Uterus (tissue), 4 donors: Measurements from ENCODE around the gene FAM187B. TPM values are rescaled to one million over a fixed set of nuclear protein-coding genes. Genes with fewer than 3 reads are reported as not detected.

Experiments
- DNase-seq, 2 donors: peaks; one replicate each; pipeline ENCODE4 v3.0.0-alpha.2; 2019 to 2020
- H3K27ac ChIP-seq, 2 donors: fragments of 200-600 bp; sonication (generic); 1 replicate in 1 of 2; 2 replicates in 1 of 2; pipeline ENCODE4 v1.5.1; 2016 to 2018
- H3K27me3 ChIP-seq, 2 donors: fragments of 200-600 bp; sonication (generic); one replicate each; pipeline ENCODE4 v1.5.1; 2018 to 2019; ENCODE audit warnings: control low read depth in 1 of 2
- H3K36me3 ChIP-seq, 2 donors: fragments of 200-600 bp; sonication (generic); one replicate each; pipeline ENCODE4 v1.5.1; 2019; ENCODE audit warnings: control low read depth in 1 of 2
- H3K4me1 ChIP-seq, 2 donors: fragments of 200-600 bp; sonication (generic); one replicate each; pipeline ENCODE4 v1.5.1; 2018 to 2019; ENCODE audit warnings: control low read depth in 1 of 2
- H3K4me3 ChIP-seq, 2 donors: fragments of 200-600 bp; sonication (generic); 1 replicate in 1 of 2; 2 replicates in 1 of 2; pipeline ENCODE4 v1.5.1; 2018 to 2019; ENCODE audit warnings: mild to moderate bottlenecking in 1 of 2
- H3K9me3 ChIP-seq, 2 donors: fragments of 200-600 bp; sonication (generic); one replicate each; pipeline ENCODE4 v1.5.1; 2019; ENCODE audit warnings: control low read depth in 1 of 2
- POLR2A ChIP-seq, 2 donors: fragments of 450-650 bp; IDR thresholded peaks; one replicate each; pipeline ENCODE4 v1.6.1; 2016; ENCODE audit warnings: antibody characterized with exemption in 2 of 2, mild to moderate bottlenecking in 1 of 2, moderate library complexity in 1 of 2
- intact Hi-C: fragments of 100-400 bp; cut with DNase I; formaldehyde crosslinking; loops from one replicate; pipeline ENCODE4 v1.15.1; 2023; ENCODE audit warnings: low total_unique reads
- total RNA-seq, 4 donors: library from RNA; depleted of rRNA in 3 of 4; stranded (reverse); fragments of >200 nt in 3 of 4; gene quantifications; one replicate each; pipeline versions ENCODE4 v1.1.0 to v1.2.4, GENCODE V29; 2014 to 2023
- TF ChIP-seq, protein P1 (sequence below), 4 experiments: fragments of 200-600 bp in 2 of 4; fragments of 450-650 bp in 2 of 4; sonication (generic) in 2 of 4; IDR thresholded peaks; one replicate each; pipeline ENCODE4 v1.5.1; 2016 to 2019; ENCODE audit warnings: antibody characterized with exemption in 4 of 4, mild to moderate bottlenecking in 2 of 4, moderate library complexity in 1 of 4
- donor health status: DM: yes; HTN: yes; CAD: no.

Gene FAM187B
- total RNA-seq, result under 1 TPM in 1 of 4 donors, not detected in 3; 0.21 TPM

DNA sequence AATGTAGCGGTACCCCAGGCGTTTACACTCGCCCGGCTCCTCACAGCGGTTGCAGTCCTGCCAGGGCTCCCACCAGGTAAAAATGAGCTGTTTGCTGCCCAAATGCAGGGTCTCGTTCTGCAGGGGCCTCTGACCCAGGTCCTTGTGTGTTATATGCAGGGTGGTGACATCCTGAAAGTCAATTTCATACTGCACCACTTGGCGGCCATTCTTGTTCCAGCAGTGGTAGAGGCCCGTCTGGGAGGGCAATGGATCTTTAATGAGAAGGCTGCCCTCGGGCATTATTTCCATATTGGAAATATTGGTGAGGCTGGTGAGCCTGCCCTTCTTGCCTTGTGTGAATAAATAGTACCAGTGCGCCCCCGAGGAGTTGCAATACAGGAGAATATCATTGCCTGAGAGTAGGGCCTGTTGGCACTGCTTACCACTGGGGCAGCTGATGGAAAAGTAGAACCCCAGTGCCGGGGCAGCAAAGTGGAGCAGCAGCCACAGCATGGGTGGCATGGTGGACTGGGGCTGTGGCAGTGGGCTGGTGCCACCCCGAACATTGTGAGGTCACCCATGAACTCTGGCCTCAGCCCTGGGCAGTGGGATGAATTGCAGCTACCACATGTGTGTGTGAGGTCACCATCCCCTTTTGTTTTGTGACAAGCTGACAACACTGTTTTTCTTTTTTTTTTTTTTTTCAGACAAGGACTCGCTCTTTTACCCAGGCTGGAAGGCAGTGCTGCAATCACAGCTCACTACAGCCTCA, at the start of gene FAM187B:
Gene FAM187B, minus strand, starts transcription at position 563 of the 754 bp plus-strand sequence. Its CDS starts 59 bp downstream, at position 504.
- DNase-seq, result no peak
- Histone ChIP-seq H3K36me3 (no peaks in the 10 kb centered on the region), H3K4me3 (no peak within 1 kb of the TSS), H3K4me1 (no peaks in the 10 kb centered on the region), H3K27me3 (no peaks in the 10 kb centered on the region), H3K9me3 (no peaks in the 10 kb centered on the region), H3K27ac (no peak within 1 kb of the TSS)
- intact Hi-C loops, result no loop called here
- TF ChIP-seq, protein P1, sequence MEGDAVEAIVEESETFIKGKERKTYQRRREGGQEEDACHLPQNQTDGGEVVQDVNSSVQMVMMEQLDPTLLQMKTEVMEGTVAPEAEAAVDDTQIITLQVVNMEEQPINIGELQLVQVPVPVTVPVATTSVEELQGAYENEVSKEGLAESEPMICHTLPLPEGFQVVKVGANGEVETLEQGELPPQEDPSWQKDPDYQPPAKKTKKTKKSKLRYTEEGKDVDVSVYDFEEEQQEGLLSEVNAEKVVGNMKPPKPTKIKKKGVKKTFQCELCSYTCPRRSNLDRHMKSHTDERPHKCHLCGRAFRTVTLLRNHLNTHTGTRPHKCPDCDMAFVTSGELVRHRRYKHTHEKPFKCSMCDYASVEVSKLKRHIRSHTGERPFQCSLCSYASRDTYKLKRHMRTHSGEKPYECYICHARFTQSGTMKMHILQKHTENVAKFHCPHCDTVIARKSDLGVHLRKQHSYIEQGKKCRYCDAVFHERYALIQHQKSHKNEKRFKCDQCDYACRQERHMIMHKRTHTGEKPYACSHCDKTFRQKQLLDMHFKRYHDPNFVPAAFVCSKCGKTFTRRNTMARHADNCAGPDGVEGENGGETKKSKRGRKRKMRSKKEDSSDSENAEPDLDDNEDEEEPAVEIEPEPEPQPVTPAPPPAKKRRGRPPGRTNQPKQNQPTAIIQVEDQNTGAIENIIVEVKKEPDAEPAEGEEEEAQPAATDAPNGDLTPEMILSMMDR (IDR thresholded peaks at IDR 0.05), result no peak
- no peak for TF ChIP-seq POLR2A (IDR thresholded peaks at IDR 0.05)

DNA sequence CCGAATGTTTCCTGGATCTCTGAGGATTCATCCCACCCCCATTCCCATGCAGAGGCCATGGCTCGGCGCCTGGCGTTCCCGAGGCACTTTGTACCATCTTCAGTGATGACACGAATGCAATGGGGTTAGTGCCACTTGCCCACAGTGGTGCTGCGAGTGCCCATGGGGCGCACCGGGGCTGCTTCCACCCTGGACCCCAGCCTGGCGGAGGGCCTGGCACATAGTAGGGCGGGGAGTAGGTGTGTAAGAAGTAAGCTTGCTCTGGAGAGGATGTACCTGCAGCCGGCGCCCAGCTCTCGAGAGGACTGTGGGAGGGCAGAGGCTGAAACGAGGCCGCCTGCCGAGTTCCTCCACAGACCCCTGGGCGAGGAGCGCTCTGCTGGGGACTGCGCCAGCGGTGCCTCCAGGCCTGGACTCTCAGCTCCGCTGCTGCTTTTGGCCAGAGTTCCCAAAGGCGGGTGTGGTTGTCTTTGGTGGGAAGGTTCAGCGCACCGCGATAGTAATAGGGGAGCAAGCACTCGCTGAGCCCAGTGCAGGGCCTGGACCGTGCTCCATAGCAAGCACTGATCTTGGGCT, 48.3 kb upstream of the FAM187B start:
- H3K4me1 ChIP-seq, result no peaks in the 10 kb centered on the region
- H3K27ac ChIP-seq, result no peak overlapping the region
- intact Hi-C loops, result no loop called here
- no peaks in the 10 kb centered on the region for H3K36me3 ChIP-seq
- no peak overlapping the region for H3K4me3 ChIP-seq
- no peaks in the 10 kb centered on the region for H3K9me3 ChIP-seq
- H3K27me3 ChIP-seq, result no peaks in the 10 kb centered on the region
- DNase-seq, result no peak
- TF ChIP-seq, protein P1 (IDR thresholded peaks at IDR 0.05), result no peak
- TF ChIP-seq POLR2A (IDR thresholded peaks at IDR 0.05), result no peak

DNA sequence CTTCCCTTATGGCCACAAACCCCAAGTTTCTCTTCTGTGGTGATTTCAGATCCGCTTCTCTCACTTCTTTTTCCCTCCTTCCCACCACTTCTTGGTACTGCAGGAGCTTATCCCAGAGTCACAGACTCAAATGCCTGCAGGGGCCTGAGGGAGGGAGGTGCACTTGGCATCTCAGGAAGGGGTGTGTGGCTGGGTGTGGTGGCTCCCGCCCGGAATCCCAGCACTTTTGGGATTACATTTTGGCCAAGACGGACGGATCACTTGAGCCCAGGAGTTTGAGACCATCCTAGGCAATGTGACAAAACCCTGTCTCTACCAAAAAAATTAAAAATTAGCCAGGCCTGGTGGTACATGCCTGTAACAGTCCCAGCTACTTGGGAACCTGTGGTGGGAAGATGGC, 45.8 kb upstream of the FAM187B start:
- H3K36me3 ChIP-seq, result no peaks in the 10 kb centered on the region
- no peaks in the 10 kb centered on the region for H3K27me3 ChIP-seq
- no peaks in the 10 kb centered on the region for H3K9me3 ChIP-seq
- intact Hi-C loops, result no loop called here
- no peak overlapping the region for H3K4me3 ChIP-seq
- no peak overlapping the region for H3K27ac ChIP-seq
- no peak for TF ChIP-seq POLR2A (IDR thresholded peaks at IDR 0.05)
- TF ChIP-seq, protein P1 (IDR thresholded peaks at IDR 0.05), result no peak
- peaks cover 0 to 4% of the 10 kb centered on the region in 2 donors for H3K4me1 ChIP-seq
- DNase-seq, result no peak

DNA sequence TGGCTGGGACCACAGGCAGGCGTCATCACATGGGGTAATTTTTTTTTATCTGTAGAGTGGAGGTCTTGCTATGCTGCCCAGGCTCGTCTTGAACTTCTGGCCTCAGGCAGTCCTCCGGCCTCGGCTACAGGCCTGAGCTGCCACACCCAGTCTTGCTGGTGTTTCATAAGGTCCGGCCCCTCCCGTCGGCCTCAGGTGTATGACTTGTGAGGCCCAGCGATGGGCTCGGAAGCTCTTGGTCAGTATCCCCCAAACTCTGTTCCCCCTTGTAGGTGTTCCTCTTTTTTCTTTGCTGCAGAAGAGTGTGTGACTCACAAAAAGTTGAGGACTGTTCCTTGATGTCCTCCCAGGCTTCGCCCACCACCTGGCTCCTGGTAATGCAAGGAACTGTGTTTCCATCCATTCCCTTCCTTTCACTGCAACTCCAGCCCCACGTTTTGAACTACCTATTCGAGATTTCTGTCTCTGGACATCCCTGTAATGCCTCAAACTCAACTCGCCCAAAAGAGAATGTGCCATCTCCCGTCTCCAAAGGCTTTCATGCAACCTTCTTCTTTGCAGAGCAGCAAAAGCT, 45.2 kb upstream of the FAM187B start:
- Histone ChIP-seq H3K4me3 (no peak overlapping the region), H3K27me3 (no peaks in the 10 kb centered on the region), H3K4me1 (peaks cover 0 to 4% of the 10 kb centered on the region in 2 donors), H3K27ac (no peak overlapping the region), H3K9me3 (no peaks in the 10 kb centered on the region), H3K36me3 (no peaks in the 10 kb centered on the region)
- TF ChIP-seq, protein P1 (IDR thresholded peaks at IDR 0.05), result no peak
- TF ChIP-seq POLR2A (IDR thresholded peaks at IDR 0.05), result no peak
- intact Hi-C loops, result no loop called here
- no peak for DNase-seq
